AG04449 (cell line): ENCODE results near the gene CRLF1.

Experiments
- CTCF ChIA-PET: fragments of 350-600 bp; formaldehyde crosslinking; extraction: SDS; loops from one replicate; lab custom pipeline; 2021; ENCODE audit warnings: antibody characterized with exemption; lab: Yijun Ruan, JAX
- POLR2A ChIA-PET: fragments of 400-600, 350-600 bp; formaldehyde crosslinking; extraction: SDS; loops from one replicate; lab custom pipeline; 2020; ENCODE audit warnings: antibody characterized with exemption, inconsistent platforms; lab: Yijun Ruan, JAX
- DNase-seq: peaks from one replicate; pipeline ENCODE4 v3.0.0-alpha.2; 2010; ENCODE audit warnings: low read depth, low spot score
- H3K4me3 ChIP-seq: 2 replicates; pipeline ENCODE4 v1.5.1; 2011; ENCODE audit warnings: low read depth, mild to moderate bottlenecking, control low read depth, low read length
- TF ChIP-seq, protein P1 (sequence below): IDR thresholded peaks from one replicate; pipeline ENCODE4 v1.5.1; 2011; ENCODE audit warnings: mild to moderate bottlenecking, moderate library complexity, low read length, control low read depth, inconsistent platforms; ENCODE audit not compliant: insufficient read depth; ENCODE audit errors: missing control alignments

CRLF1 gene

DNA sequence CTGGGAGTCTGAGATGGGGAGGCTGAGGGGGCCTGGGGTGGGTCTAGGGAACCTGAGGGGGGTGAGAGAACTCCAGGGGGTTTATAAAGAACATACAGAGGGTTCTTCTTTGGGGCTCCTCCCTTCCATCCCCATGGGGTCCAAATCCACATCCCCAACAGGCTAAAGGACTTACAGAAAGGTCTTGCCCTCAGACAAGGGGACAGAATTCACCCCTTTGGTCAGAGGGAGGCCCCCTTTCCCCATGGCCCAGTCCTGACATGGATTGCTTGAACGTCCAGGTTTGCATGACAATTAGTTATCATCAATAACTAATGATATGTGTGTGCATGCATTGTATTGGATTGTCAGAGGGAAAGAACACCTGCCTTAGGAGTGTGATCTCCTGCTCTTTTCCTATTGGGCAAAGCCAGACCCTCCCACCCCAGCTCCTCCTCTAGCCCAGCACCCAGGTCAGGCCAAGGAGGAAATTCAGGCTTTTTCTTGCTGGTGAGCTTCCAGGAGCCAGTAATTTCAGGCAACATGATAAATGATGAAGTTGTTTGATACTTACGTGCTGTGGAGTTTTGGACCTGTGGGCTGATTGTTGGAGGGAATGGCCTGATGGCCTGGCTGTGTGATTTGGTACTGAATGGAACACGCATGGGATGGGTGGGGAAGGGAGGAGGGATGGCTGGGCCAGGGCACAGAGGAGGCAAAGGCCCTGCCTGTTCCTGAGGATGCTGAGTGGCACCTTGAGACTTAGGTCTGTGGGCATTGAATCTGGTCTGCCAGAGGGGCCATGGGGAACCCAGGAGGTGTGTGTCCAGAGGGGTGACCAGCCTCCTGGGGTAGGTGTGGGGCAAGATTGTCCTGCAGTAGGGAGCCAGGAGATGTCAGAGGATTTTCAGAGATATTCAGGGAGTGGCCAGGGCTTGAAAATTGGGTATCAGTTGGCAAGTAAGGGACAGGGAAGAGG lies 31.4 kb upstream of the CRLF1 start:
- DNase-seq = no peak
- H3K4me3 ChIP-seq = peak overlapping the region; percentile 75
- ChIA-PET POLR2A (no interaction called here), CTCF (interaction anchor here (2.3 kb wide), 1 partner anchor 209 kb away, joined by 6 read pairs; no protein-coding TSS in a partner anchor)
- TF ChIP-seq, protein P1, sequence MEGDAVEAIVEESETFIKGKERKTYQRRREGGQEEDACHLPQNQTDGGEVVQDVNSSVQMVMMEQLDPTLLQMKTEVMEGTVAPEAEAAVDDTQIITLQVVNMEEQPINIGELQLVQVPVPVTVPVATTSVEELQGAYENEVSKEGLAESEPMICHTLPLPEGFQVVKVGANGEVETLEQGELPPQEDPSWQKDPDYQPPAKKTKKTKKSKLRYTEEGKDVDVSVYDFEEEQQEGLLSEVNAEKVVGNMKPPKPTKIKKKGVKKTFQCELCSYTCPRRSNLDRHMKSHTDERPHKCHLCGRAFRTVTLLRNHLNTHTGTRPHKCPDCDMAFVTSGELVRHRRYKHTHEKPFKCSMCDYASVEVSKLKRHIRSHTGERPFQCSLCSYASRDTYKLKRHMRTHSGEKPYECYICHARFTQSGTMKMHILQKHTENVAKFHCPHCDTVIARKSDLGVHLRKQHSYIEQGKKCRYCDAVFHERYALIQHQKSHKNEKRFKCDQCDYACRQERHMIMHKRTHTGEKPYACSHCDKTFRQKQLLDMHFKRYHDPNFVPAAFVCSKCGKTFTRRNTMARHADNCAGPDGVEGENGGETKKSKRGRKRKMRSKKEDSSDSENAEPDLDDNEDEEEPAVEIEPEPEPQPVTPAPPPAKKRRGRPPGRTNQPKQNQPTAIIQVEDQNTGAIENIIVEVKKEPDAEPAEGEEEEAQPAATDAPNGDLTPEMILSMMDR = no peak

DNA sequence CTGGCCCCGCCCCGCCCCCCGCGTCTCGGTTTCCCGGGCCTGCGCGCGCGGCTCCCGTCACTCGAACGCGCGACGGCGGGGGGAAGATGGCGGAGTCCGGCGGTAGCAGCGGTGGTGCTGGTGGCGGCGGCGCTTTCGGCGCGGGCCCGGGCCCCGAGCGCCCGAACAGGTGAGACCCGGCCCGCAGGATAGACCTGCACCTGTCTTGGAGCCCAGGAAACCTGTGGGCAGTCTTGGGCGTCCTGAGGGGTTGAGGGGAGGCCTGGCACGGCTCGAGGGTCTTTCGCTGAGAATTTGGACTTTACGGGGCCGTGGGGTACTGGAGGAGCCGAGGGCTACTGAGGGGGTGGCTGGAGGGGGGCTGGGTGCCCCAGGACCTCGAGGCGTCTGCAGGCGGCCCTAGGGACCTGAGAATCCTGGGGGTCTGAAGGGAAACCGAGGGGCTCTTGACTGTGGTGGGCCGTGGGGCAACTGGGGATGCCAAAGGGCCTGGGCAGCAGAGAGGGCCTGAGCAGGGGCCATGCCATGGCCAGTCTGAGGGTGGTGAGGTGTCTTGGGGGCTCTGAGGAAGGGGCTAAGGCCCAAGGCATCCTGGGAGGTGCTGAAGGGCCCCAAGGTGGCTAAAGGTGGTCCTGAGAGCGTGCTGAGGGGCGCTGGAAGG lies 30.5 kb upstream of the CRLF1 start, which contains the start of gene KLHL26:
KLHL26 (plus strand) TSS at position 60 of the 661 bp plus-strand sequence; CDS start at position 87, 27 bp downstream.
- peak within 1 kb of the TSS; percentile 75 for H3K4me3 ChIP-seq
- DNase-seq = no peak
- CTCF ChIA-PET = no interaction called here
- TF ChIP-seq, protein P1 = no peak
- POLR2A ChIA-PET = no interaction called here

DNA sequence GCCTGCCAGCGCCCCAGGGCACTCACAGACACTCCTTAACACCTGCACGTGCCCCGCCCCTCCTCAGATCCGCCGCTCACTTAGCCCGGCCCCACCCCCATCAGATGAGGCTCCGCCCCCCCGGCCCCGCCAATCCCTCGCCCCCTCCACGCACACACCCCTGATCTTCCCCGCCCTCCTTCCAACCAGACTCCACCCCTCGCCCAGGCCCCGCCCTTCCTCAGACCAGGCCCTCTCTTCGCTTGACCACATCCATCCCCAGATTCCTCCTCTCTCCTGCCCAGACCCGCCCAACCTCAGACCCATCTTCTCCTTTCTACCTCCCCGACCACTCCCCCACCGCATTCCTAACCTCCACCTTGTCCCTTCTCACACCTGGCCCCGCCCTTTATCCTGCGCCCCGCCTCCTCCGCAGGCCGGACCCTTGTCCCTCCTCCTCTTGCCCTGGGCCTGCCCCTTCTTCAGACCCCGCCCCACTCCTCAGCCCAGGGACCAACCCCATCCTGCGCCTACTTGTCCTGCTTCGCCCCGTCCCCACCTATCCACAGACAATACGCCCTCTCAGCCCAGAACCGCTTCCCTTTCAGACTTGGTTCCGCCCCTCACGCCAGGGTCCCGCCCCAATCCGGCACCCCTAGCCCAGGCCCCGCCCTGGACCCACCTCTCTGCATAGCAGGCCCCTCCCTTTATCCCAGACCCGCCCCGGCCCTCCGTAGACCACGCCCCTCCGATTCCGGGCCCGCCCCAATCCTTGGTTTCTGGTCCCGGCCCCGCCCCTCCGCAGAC lies 29.8 kb upstream of the CRLF1 start:
- CTCF ChIA-PET = no interaction called here
- POLR2A ChIA-PET = no interaction called here
- peak overlapping the region; percentile 75 for H3K4me3 ChIP-seq
- TF ChIP-seq, protein P1 = no peak
- DNase-seq = peak; percentile 59

DNA sequence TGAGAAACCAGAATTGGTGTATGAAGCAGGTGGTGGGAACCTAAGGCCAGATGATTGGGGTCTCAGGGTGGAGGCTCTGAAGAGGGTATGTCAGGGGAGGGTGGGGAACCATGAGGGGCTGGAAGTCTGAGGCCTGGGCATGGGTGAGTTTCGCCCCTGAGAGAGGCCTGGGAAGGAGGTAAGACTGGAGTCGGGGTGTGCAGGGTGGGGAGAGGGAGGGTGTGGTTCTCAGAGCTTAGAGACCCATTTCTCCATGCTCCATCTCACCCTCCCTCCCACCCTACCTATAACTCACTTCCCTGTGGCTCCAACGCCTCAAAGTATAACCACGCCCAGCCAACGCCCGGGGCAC lies 29.2 kb upstream of the CRLF1 start:
- no peak for DNase-seq
- TF ChIP-seq, protein P1 = no peak
- H3K4me3 ChIP-seq = no peak overlapping the region
- ChIA-PET CTCF (no interaction called here), POLR2A (no interaction called here)

DNA sequence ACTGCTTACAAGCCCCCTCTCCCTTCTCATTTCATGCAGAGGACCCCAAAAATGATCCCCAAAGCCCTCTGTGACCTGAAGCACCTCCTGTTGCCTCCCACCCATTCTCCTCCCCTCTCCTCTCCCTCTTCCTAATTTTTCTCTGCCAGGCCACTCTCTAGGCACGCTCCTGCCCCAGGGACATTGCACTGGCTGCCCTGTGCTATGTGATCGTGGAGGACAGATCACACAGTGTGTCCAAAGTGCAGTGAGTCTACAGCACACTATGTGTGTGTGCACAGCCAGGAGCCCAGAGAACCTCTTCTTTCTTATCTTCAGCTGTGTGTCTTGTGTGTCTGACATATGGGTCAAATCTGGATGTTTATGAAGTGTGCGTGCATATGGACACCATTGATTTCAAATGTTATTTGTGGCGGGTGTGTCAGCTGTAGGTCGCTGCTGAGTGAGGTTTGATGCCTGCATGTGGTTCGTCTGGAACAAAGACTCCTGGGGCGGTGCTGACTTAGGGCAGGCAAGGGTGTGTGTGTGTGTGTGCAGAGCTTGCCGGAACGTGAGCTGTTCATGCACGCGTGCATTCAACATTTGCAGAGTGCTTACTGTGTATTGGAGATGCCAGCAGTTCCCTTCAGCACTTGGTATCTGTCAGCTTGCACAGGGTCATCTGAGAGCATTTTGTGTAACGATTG lies 28.2 kb upstream of the CRLF1 start:
- POLR2A ChIA-PET = no interaction called here
- DNase-seq = no peak
- CTCF ChIA-PET = no interaction called here
- H3K4me3 ChIP-seq = no peak overlapping the region
- TF ChIP-seq, protein P1 = no peak
